ENCODE data around the gene CBX6. TPM values are rescaled to one million over a fixed set of nuclear protein-coding genes. Genes with fewer than 3 reads are reported as not detected.
A peak's percentile ranks its signal among the peaks of the same experiment; 100 is the strongest.

CBX6 gene
- total RNA-seq, 1 experiment from 2014 or later, result 55.9 TPM

DNA sequence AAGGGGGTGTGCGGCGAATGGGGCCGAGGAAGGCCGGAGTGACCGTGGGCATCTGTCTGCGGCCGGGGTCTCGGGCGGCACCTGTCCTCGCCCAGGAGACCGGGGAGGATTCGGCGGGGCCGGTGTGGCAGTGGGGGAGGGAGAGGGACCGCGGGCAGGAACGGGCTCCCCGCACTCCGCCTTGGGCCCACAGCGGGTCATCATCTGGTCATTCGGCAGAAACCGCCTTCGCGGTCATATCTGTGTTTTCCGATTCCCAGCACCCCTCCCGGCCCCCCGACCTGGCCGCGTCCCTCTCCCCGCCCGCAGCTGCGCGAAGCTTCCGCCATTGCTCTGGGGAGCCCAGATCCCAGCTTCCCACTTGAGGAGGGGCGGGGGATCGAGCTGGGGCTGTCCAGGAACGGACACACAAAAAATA lies 824 bp upstream of the CBX6 start:
- CTCF ChIA-PET, result no interaction called here
- BruUV-seq (replicated peaks), result no TSS peak
- no peaks in the 10 kb centered on the region for H3K27me3 ChIP-seq (replicated peaks; ENCODE audit: control insufficient read depth, insufficient read depth, low read length)
- Mint-ChIP-seq H3K9me3 (ENCODE audit: unreplicated experiment) (no peaks in the 10 kb centered on the region), H3K4me3 (ENCODE audit: unreplicated experiment) (peak overlapping the region; percentile 82), H3K36me3 (ENCODE audit: insufficient read depth, unreplicated experiment) (peaks cover 31% of the 10 kb centered on the region), H3K27ac (ENCODE audit: unreplicated experiment) (peak overlapping the region; percentile 90), H3K27me3 (ENCODE audit: insufficient read depth, unreplicated experiment) (no peaks in the 10 kb centered on the region), H3K4me1 (ENCODE audit: low read depth, unreplicated experiment) (peaks cover 26% of the 10 kb centered on the region)
- POLR2A ChIA-PET, result no interaction called here
- TF ChIP-seq, protein P1, sequence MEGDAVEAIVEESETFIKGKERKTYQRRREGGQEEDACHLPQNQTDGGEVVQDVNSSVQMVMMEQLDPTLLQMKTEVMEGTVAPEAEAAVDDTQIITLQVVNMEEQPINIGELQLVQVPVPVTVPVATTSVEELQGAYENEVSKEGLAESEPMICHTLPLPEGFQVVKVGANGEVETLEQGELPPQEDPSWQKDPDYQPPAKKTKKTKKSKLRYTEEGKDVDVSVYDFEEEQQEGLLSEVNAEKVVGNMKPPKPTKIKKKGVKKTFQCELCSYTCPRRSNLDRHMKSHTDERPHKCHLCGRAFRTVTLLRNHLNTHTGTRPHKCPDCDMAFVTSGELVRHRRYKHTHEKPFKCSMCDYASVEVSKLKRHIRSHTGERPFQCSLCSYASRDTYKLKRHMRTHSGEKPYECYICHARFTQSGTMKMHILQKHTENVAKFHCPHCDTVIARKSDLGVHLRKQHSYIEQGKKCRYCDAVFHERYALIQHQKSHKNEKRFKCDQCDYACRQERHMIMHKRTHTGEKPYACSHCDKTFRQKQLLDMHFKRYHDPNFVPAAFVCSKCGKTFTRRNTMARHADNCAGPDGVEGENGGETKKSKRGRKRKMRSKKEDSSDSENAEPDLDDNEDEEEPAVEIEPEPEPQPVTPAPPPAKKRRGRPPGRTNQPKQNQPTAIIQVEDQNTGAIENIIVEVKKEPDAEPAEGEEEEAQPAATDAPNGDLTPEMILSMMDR (IDR thresholded peaks at IDR 0.05; ENCODE audit: insufficient read depth in 1 of 2, low read depth in 1 of 2, low read length in 1 of 2, severe bottlenecking in 1 of 2, unreplicated experiment in 1 of 2), result no peak
- DNase-seq, result peak; percentile 61 to 76
- no peaks in the 10 kb centered on the region for H3K9me3 ChIP-seq
- peaks cover 15% of the 10 kb centered on the region for H3K4me1 ChIP-seq
- peaks cover 4% of the 10 kb centered on the region; the same call in 1 of the 2 replicates for H3K36me3 ChIP-seq (ENCODE audit: control insufficient read depth, insufficient read depth, low read length)
- peak overlapping the region; percentile 53 for H3K4me3 ChIP-seq (ENCODE audit: low read depth, low read length)
- intact Hi-C loops (cut with micrococcal nuclease; ENCODE audit: unreplicated experiment), result loop anchor here (1.0 to 5.0 kb wide), 2 partner anchors 51 to 109 kb away; partner anchors contain the start of gene APOBEC3B

DNA sequence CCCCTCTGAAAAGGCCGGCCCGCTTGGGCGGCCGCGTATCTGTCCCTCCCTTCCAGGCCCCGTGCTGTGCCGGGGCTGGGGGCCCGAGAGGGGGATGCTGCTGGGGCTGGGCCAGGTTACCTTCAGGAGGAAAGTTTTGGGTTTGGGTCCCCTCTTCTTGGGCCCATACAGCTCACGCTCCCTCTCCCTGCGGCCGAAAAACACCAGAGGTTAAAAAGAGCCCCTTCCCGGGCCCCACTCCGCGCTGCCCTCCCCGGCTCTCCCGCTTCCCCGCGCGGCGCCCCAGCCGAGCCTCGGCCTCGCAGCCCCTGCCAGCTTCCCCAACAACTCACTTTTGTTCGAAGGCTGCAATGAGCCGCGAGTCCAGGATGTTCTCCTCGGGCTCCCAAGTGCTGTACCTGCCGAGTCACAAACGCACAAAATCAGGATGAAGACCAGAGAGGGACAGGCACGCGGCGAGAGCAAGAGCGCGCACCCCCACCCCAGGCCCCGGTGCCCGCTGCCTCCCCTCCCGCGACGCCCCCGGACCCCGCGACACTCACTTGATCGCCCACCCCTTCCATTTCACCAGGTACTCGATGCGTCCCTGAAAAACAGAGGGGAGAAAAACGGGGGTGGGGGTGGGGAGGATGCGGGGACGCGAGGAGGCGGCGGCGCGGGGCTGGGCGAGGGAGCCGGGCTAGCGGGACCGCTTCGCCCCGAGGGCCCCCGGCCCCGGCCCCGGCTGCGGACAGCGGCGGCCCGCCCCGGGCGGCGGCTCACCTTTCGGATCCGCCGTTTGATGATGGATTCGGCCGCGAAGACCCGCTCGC lies 450 bp downstream of the CBX6 start:
- H3K9me3 ChIP-seq, result no peaks in the 10 kb centered on the region
- Mint-ChIP-seq H3K9me3 (ENCODE audit: unreplicated experiment) (no peaks in the 10 kb centered on the region), H3K27ac (ENCODE audit: unreplicated experiment) (peak overlapping the region; percentile 48), H3K4me3 (ENCODE audit: unreplicated experiment) (peak overlapping the region; percentile 82), H3K27me3 (ENCODE audit: insufficient read depth, unreplicated experiment) (no peaks in the 10 kb centered on the region), H3K36me3 (ENCODE audit: insufficient read depth, unreplicated experiment) (peaks cover 32% of the 10 kb centered on the region), H3K4me1 (ENCODE audit: low read depth, unreplicated experiment) (peaks cover 26% of the 10 kb centered on the region)
- no peaks in the 10 kb centered on the region for H3K27me3 ChIP-seq (replicated peaks; ENCODE audit: control insufficient read depth, insufficient read depth, low read length)
- intact Hi-C loops (cut with micrococcal nuclease; ENCODE audit: unreplicated experiment), result loop anchor here (1.0 to 5.0 kb wide), 2 partner anchors 53 to 111 kb away; partner anchors contain the start of gene APOBEC3B
- TF ChIP-seq, protein P1 (IDR thresholded peaks at IDR 0.05; ENCODE audit: insufficient read depth in 1 of 2, low read depth in 1 of 2, low read length in 1 of 2, severe bottlenecking in 1 of 2, unreplicated experiment in 1 of 2), result no peak
- H3K4me3 ChIP-seq (ENCODE audit: low read depth, low read length), result peak overlapping the region; percentile 53
- no TSS peak for BruUV-seq (replicated peaks)
- DNase-seq, result peak in 1 of 2 experiments; percentile 26
- ChIA-PET CTCF (interaction anchor here (0.6 to 2.0 kb wide), 8 partner anchors 50 to 1488 kb away, joined by 3 to 23 read pairs (median 5); partner anchors contain the start of gene APOBEC3B), POLR2A (interaction anchor here (0.7 kb wide), 1 partner anchor 53 kb away, joined by 5 read pairs; no protein-coding TSS in a partner anchor)
- peaks cover 4% of the 10 kb centered on the region; the same call in 1 of the 2 replicates for H3K36me3 ChIP-seq (ENCODE audit: control insufficient read depth, insufficient read depth, low read length)
- peaks cover 15% of the 10 kb centered on the region for H3K4me1 ChIP-seq

DNA sequence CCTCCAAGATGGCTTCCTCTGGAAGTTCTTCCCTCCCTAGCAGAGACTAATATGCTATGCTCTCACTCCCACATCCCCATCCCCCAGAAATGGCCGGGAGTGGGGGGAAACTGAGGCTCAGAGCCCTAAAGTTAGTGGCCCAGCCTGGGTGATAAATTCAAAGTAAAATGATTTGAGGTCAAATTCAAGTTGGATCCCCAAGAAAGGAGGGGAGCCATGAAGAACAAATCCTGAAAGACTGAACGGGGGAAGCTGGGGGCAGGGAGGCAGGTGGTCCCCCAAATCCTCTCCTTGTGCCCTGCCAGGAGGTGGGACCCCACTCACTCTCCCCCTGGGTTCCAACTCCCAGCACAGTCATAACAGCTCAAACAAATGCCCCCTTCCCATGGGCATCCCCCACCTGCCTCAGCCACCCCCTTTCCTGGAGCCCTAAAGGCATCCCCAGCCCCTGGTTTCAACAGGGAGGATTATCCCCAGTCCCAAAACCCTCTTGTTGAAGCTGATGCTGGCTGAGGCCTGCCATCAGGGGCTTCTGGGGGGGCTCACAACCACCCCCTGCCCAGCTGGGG lies 1.1 kb downstream of the CBX6 start:
- POLR2A ChIA-PET, result interaction anchor here (1.0 to 1.1 kb wide), 3 partner anchors 28 to 112 kb away, joined by 3 to 5 read pairs (median 4); no protein-coding TSS in a partner anchor

More for the DNA sequence above, 1.1 kb downstream of the CBX6 start:
- Histone ChIP-seq H3K36me3 (ENCODE audit: control insufficient read depth, insufficient read depth, low read length) (peaks cover 4% of the 10 kb centered on the region; the same call in 1 of the 2 replicates), H3K27me3 (replicated peaks; ENCODE audit: control insufficient read depth, insufficient read depth, low read length) (no peaks in the 10 kb centered on the region), H3K9me3 (no peaks in the 10 kb centered on the region), H3K4me3 (ENCODE audit: low read depth, low read length) (peak overlapping the region; percentile 53), H3K4me1 (peaks cover 15% of the 10 kb centered on the region)
- peaks cover 26% of the 10 kb centered on the region for H3K4me1 Mint-ChIP-seq (ENCODE audit: low read depth, unreplicated experiment)
- TF ChIP-seq, protein P1 (IDR thresholded peaks at IDR 0.05; ENCODE audit: insufficient read depth in 1 of 2, low read depth in 1 of 2, low read length in 1 of 2, severe bottlenecking in 1 of 2, unreplicated experiment in 1 of 2), result no peak
- CTCF ChIA-PET, result interaction anchor here (0.6 to 2.0 kb wide), 15 partner anchors 12 to 1488 kb away, joined by 3 to 23 read pairs (median 4); partner anchors contain the start of genes APOBEC3B and NPTXR
- peaks cover 39% of the 10 kb centered on the region for H3K36me3 Mint-ChIP-seq (ENCODE audit: insufficient read depth, unreplicated experiment)
- intact Hi-C loops (cut with micrococcal nuclease; ENCODE audit: unreplicated experiment), result loop anchor here (1.0 to 5.0 kb wide), 4 partner anchors 50 to 247 kb away; partner anchors contain the start of gene APOBEC3B
- H3K4me3 Mint-ChIP-seq (ENCODE audit: unreplicated experiment), result peak overlapping the region; percentile 82
- peak overlapping the region; percentile 48 for H3K27ac Mint-ChIP-seq (ENCODE audit: unreplicated experiment)
- BruUV-seq (replicated peaks), result TSS peak; percentile 31
- DNase-seq, result no peak
- no peaks in the 10 kb centered on the region for H3K27me3 Mint-ChIP-seq (ENCODE audit: insufficient read depth, unreplicated experiment)
- no peaks in the 10 kb centered on the region for H3K9me3 Mint-ChIP-seq (ENCODE audit: unreplicated experiment)
